Endometrial microvascular endothelial cells (primary cell): ENCODE results near the gene INPP5A. TPM values are rescaled to one million over a fixed set of nuclear protein-coding genes. Genes with fewer than 3 reads are reported as not detected.

Experiments
- in situ Hi-C: cut with HindIII; loops from 2 replicates; pipeline ENCODE4 v1.10.0; 2017; ENCODE audit warnings: low sequenced_read_pairs, low pct_unique_long_range_greater_than_20kb; ENCODE audit errors: inconsistent ontology term
- total RNA-seq: library from RNA; depleted of rRNA; stranded (reverse); fragments of >200 nt; gene quantifications from one replicate; pipeline ENCODE4 v1.2.3, GENCODE V29; 2015; ENCODE audit errors: inconsistent ontology term

INPP5A gene
- total RNA-seq, 1 donor from 2014 or later = 21.1 TPM

- in situ Hi-C loops = no loop called here
These were observed 294.8 kb downstream of the INPP5A start for GRCh38 chr10:132832186-132832969.

Other genes with a start within 250 kb of the INPP5A start
- gene STK32C, start 229.8 kb upstream of the INPP5A start, total RNA-seq = 16.8 TPM
- gene LRRC27, start 205.6 kb upstream of the INPP5A start, total RNA-seq = 7.9 TPM
- gene PWWP2B, start 140.6 kb upstream of the INPP5A start, total RNA-seq = 4.9 TPM
- gene NKX6-2, start 248.4 kb downstream of the INPP5A start, total RNA-seq = not detected